ENCODE measurements around the gene CABLES1. TPM values are rescaled to one million over a fixed set of nuclear protein-coding genes. Genes with fewer than 3 reads are reported as not detected.
"Not testable (repeated sequence)": the region's sequence is repeated elsewhere in the genome, so short reads cannot be mapped to it uniquely, and the experiment has no call there.

The CABLES1 gene, protein sequence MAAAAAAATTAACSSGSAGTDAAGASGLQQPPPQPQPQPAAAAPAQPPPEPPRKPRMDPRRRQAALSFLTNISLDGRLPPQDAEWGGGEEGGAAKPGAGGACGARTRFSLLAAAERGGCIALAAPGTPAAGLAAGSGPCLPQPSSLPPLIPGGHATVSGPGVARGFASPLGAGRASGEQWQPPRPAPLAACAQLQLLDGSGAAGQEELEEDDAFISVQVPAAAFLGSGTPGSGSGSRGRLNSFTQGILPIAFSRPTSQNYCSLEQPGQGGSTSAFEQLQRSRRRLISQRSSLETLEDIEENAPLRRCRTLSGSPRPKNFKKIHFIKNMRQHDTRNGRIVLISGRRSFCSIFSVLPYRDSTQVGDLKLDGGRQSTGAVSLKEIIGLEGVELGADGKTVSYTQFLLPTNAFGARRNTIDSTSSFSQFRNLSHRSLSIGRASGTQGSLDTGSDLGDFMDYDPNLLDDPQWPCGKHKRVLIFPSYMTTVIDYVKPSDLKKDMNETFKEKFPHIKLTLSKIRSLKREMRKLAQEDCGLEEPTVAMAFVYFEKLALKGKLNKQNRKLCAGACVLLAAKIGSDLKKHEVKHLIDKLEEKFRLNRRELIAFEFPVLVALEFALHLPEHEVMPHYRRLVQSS
- 10 to 100 TPM; 22.8 to 26.6 (median 25.9) TPM for polyA plus RNA-seq (ENCODE audit: insufficient read length in 4 of 4)

DNA sequence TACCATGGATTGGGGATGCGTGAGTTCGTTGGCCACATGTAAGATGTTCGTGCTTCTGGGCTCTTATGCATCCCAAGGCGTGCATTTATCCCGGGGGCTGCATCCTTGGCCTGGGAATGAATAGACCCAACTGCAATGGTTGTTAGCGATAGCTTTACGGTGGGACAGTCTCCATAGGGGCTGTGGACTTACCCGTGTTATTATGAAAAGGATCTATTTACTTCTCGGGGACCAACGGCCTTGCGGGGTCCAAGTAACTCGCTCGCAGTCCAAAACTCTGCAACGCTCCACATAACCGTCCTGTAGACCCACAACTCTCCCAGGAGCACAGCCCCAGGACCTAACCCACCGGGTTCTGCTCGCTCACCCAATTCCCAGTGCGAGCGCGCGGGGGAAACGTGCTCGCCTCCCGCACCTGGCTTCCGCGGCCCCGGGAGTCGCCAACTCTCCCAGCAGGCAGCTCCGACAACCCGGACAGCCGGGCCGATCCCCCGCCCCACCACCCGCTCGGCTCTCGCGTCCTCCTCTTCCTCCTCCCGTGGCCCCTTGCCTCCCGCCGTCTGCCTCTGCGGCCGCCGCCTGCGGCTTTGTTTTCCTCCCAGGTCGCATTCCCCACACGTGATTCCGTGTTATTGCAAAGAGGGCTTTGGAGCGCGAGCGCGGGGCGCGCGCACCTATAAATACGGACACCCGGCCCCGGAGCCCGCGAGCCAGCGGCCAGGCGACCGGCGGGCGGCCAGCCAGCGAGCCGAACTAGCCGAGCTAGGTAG, at the start of gene CABLES1:
Gene CABLES1 (plus strand): TSS at position 706 of the 770 bp plus-strand sequence. CDS start 278 bp downstream, outside the sequence.
- no peak for DNase-seq (ENCODE audit: low read depth in 4 of 4, low spot score in 2 of 4)

DNA sequence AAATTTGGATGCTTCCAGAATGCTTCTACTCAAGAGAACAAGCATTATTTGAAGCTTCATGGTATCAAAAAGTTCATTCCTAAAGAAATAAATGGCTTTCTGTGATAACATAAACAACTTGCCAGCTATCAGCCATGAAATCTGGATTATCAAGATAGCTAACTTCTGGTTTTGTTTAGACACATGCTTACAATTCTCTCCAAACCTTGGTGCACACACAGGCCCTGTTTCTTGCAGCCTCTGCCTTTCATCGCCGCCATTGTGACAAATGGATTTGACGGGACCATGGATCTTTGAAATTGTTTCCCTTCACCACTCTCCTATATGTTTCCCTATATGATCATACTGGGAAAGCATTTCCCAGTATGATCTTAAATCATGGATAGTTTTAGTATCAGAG, 47.9 kb upstream of the CABLES1 start:
- DNase-seq (ENCODE audit: low read depth in 4 of 4, low spot score in 2 of 4), result no peak

DNA sequence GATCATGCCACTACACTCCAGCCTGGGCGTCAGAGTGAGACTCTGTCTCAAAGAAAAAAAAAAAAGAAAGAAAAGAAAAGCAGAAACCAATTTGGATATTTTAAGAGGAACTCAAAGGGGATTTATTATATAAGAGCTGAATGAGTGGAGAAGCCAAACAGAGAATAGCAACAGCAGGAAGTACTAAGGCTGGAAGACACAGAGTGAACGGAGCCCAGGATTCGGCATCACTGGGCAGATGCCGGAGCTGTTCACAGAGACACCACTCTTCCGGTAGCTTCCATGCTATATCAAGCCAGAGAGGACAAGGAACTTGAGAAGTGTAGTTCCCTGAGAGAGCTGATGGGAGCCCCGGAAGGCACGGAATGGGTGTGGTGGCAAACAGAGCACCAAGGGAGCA, 47.0 kb upstream of the CABLES1 start:
- no peak for DNase-seq (ENCODE audit: low read depth in 4 of 4, low spot score in 2 of 4)

DNA sequence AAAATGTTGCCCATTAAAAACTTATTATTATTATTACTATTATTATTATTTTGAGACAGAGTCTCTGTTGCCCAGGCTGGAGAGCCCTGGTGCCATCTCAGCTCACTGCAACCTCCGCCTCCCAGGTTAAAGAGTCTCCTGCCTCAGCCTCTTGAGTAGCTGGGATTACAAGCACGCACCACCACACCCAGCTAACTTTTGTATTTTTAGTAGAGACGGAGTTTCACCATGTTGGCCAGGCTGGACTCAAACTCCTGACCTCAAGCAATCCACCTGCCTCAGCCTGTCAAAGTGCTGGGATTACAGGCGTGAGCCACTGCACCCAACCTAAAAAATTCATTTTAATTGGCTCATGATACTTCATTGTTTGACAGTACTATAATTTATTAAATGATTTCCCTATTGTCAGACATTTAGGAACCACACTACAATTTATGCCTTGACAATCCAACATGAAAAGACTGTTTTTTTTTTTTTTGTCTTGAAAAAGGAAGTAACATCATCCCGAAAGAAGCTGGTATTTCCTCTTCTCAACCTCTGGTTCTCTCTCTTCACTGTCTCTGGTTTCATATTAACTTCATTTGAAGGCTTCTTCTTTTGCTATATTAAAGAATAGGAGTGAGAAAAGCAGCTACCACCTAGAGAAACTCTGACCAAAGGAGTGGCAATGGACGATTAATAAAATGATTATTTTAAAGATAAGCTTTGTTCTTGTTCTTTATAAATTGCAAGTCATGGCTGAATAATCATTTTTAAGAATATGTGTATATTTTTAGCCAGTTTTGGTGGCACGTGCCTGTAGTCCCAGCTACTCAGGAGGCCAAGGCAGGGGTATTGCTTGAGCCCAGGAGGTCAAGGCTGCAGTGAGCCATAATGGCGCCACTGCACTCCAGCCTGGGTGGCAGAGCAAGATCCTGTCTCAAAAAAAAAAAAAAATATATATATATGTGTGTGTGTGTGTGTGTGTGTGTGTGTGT, 44.0 kb upstream of the CABLES1 start:
- DNase-seq (ENCODE audit: low read depth in 4 of 4, low spot score in 2 of 4), result not testable (repeated sequence)

DNA sequence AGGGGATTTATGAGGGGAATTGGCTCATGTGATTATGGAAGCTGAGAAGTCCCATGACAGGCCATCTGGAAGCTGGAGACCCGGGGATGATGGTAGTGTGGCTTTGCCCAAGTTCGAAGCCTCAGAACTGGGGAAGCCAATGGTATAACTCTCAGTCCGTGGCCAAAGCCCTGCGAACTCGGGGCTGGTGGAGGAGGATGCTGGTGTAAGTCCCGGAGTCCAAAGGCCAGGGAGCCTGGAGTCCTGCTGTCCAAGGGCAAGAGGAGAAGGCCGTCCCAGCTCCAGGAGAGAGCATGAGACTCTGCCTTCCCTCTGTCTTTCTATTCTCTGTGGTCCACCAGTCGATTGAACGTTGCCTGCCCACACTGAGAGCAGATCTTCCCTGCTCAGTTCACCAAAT, 43.2 kb upstream of the CABLES1 start:
- no peak for DNase-seq (ENCODE audit: low read depth in 4 of 4, low spot score in 2 of 4)

DNA sequence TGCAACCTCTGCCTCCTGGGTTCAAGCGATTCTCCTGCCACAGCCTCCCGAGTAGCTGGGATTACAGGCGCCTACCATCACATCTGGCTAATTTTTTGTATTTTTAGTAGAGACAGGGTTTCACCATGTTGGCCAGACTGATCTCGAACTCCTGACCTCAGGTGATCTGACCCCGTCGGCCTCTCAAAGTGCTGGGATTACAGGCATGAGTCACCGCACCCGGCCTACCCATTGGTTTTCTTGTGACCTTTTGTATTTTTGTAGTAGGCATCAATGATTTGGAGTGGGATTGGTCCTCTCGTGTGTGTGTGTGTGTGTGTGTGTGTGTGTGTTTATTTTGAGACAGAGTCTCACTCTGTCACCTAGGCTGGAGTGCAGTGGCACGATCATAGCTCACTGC, 42.2 kb upstream of the CABLES1 start:
- DNase-seq (ENCODE audit: low read depth in 4 of 4, low spot score in 2 of 4), result not testable (repeated sequence)

DNA sequence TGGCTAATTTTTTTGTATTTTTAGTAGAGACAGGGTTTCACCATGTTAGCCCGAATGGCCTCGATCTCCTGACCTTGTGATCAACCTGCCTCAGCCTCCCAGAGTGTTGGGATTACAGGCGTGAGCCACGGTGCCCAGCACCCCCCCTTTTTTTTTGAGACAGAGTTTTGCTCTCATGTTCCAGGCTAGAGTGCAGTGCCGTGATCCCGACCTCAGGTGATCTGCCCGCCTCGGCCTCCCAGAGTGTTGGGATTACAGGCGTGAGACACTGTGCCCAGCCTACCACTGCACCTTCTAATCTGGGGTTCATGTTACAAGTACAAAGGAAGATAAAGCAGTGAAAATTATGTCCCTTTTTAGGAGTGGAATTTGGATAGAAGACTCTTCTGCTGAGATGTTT, 41.5 kb upstream of the CABLES1 start:
- DNase-seq (ENCODE audit: low read depth in 4 of 4, low spot score in 2 of 4), result no peak

DNA sequence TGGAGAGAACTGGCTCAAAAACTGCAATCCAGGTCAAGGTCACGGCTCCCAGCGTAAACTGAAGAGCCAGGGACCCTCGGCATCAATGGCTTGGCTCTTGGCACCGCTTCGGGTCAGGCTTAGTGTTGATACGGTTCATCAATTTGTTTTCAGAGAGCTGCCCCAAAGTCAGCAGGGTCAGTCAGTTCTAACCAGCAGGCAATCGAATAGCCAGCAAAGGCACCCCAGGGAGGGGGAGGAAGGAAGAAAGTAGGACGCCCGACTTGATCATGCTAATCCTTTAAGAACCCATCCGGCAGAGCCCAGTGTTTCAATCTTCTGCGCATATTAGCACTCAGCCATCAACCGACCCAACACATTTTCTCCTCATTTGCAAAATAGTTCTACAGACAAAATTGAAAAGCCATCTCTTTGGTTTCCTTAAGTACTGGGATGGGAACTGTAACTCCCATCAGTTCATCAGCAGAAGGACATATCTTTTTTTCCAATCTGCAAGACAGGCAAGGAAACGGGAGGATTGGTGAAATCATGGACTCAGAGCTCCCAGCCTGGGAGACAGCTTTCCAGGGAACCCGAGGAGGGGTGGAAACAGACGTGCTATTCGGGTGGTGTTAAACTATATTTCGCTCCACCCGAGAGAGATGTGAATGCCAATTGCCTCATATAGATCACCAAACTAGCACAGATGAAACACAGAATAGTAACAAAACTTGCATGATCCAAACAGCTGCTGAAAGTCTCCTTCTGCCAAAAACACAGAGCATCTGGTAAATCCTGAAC, 40.7 kb upstream of the CABLES1 start:
- no peak for DNase-seq (ENCODE audit: low read depth in 4 of 4, low spot score in 2 of 4)

DNA sequence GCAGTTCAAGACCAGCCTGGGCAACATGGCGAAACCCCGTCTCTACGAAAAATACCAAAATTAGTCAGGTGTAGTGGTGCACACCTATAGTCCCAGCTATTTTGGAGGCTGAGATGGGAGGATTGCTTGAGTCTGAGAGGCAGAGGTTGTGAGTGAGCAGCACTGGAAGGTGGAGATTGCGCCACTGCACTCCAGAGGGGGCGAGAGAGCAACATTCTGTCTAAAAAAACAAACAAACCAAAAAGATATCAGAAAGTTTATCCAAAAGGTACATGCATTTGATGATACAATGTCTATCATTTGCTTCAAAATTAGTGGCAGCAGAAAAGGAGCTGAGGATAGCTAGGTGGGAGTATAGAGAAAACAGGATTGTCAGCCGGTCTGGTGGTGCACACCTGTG, 39.8 kb upstream of the CABLES1 start:
- DNase-seq (ENCODE audit: low read depth in 4 of 4, low spot score in 2 of 4), result no peak

DNA sequence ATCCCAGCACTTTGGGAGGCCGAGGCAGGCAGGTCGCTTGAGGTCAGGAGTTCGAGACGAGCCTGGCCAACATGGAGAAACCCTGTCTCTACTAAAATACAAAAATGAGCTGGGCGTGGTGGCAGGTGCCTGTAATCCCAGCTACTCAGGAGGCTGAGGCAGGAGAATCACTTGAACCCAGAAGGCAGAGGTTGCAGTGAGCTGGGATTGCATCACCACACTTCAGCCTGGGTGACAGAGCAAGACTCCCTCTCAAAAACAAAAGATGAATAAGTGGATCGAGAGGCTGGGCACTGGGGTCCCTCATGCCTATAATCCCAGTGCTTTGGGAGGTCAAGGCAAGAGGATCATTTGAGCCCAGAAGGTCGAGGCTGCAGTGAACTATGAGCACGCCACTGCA, 38.3 kb upstream of the CABLES1 start:
- not testable (repeated sequence) for DNase-seq (ENCODE audit: low read depth in 4 of 4, low spot score in 2 of 4)

DNA sequence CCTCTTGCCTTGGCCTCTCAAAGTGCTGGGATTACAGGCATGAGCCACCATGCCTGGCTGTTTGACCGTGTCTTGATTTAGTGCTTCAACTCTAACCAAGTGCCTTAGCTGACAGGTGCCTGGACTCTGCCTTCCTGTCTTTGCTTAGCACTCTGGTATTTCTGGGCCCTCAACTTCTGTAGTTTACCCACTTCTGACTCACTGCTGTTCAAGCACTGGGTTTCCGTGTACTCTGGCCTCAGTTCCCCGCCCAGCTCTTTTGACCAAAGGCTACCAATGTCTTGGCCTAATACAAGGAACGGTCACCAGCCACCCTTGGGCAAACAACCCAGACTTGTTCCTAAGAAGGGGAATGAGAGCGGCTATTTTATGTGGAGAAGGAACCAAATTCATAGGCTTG, 35.7 kb upstream of the CABLES1 start:
- DNase-seq (ENCODE audit: low read depth in 4 of 4, low spot score in 2 of 4), result no peak

DNA sequence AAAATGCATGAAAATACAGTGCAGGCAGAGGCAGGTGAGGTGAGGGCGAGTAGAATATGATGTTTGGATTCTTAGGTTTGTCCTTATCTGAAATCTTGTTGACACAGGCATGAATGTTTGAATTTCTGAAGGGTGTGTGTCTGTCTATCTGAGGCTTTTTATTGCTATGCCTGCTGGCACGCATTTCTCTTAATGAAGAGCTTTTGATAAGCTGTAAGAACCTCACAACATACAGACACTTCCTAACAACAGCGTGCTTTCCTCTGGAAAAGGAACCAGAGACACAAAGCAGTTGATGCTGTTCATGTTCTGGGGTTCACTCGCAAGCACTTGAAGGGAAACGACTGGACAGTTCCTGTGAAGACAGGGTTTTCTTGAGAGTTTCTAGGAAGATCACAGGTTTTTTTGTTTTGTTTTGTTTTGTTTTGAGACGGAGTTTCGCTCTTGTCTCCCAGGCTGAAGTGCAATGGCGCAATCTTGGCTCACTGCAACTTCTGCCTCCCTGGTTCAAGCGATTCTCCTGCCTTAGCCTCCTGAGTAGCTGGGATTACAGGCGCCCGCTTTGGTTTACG, 33.3 kb upstream of the CABLES1 start:
- no peak for DNase-seq (ENCODE audit: low read depth in 4 of 4, low spot score in 2 of 4)

DNA sequence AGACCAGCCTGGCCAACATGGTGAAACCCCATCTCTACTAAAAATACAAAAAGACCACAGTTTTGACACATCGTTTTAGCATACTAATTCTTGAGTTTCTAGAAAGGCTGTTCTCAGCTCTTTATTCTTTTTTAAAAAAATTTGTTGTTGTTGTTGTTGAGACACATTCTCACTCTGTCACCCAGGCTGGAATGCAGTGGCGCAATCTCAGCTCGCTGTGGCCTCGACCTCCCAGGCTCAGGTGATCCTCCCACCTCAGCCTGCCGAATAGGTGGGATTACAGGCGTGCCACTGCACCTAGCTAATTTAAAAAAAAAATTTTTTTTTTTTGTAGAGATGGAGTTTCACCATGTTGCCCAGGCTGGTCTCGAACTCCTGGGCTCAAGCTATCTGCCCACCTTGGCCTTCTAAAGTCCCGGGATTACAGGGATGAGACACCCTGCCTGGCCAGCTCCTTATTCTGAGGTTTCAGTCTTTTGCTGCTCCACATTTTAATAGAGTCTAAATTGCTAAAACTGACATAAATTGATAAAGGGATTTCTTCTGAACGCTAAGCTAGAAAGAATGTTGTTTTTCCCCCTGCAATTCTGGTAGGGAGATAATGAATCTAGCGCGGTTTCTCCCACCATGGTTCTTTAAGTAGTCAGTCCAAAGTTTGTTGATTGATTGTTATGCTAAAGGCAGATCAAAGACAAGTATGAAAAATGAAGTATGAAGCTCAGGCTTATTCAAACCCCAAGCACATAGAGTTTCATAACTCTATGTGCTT, 32.6 kb upstream of the CABLES1 start:
- no peak for DNase-seq (ENCODE audit: low read depth in 4 of 4, low spot score in 2 of 4)

DNA sequence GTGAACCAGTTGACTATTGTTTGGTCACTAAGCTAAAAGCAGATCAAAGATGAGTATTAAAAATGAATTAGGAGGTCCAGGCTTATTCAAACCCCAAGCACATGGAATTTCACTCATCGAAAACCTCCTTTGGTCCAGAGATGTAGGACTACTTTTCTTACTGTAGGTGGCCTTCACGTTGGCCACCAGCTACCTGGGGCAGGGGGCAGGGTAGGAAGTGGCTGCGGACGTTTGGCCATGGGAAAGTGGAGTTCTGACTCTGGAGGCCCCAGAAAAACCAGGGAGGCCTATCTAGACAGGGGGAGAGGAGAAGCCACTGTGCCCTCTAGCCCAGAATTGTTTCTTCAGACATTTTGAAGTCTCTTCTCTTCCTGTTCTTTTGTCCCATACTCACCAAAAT, 31.8 kb upstream of the CABLES1 start:
- DNase-seq (ENCODE audit: low read depth in 4 of 4, low spot score in 2 of 4), result no peak

DNA sequence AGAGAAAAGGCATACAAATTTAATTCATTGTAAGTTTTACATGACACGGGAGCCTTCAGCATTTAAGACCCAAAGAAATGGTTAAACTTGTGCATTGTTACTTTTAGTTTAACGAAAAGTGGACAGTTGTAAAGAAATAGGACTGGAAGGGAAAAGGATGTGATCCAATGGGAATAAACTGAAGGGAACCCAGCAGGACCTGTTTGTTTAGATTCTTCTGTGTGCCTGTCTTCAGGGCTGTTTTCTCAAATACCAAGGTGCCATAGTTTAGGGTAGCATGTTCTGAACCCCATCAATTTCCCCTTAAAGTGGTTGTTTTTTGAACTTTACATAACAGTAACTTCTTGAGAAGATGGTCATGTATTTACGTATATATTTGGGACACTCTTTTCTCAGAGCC, 30.3 kb upstream of the CABLES1 start:
- DNase-seq (ENCODE audit: low read depth in 4 of 4, low spot score in 2 of 4), result no peak

DNA sequence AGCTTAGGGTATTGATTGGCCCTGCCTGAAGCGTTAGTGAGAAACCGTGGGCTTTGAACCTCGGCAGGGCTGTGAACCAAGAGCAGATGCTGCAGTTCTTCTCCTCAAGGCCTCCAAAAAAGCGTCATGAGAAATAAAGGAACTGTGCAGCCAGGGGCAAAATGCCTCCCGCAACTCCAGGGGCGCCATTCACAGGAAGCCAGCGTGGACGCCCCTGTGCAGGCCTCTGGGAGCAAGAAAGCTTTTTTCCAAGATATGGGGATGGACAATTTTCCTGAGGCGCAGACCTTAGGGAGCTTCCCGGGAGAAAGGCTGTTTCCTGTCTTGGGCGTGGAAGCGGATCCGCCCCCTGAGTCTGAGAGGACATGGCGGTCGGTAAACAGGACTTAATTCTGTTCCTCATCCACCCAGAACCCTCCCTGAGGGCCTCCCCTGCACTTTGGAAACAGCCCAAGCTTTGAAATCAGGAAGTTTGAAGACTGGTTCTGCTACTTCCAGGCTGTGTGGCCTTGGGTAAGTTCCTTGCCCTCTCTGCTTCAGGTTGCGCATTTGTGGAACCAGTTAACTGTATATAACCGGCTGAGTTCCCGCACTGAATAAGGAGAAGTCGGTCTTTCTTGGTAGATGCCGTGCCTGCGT, 29.6 kb upstream of the CABLES1 start:
- DNase-seq (ENCODE audit: low read depth in 4 of 4, low spot score in 2 of 4), result no peak

DNA sequence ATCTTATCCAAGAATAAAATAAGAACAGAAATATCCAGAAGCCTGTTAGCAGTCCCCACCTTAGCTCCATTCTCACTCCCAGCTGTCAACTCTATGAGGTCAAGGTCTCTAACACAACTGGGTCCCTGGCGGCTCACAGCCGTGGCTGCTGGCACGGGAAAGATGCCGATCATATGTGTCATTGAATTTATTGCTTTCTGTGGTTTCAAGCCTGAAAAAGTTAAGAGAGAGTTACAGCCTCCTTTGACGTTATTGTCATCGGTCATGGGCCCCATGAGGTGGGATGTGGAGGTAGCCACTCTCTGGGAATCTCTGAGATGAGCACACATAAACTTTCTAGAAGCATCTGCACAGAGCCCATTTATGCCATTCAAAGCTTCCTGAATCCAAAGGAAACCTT, 28.7 kb upstream of the CABLES1 start:
- no peak for DNase-seq (ENCODE audit: low read depth in 4 of 4, low spot score in 2 of 4)

DNA sequence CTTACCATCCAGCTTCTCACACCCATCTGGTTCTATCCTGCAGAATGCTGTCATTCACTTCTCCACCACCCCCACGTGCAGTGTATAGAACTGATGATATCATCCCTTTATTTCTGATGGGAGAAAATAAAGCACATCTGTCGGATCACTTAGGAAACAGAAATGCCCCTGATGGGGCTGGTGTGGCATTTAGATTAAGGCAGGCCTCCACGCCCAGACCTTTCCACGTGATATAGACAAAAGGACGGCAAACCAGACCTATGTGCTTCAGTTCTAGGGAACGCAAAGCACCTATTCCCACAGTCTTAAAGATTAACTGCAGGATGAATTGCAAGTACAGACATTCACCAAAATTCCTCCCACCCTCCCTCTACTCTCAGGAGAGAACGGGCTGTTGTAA, 27.6 kb upstream of the CABLES1 start:
- DNase-seq (ENCODE audit: low read depth in 4 of 4, low spot score in 2 of 4), result no peak
